Activated naive CD4-positive, alpha-beta T cell treated with Interleukin-2 at 50 U/mL for 16 hours (primary cell): ENCODE measurements around the gene HOXB3.

Source experiments
- DNase-seq: peaks from one replicate; pipeline ENCODE4 v3.0.0-alpha.2; 2020

HOXB3 gene

GRCh38 chr17:48567646-48568354 lies 22.2 kb downstream of the HOXB3 start:
- no peak for DNase-seq

GRCh38 chr17:48567209-48567608 lies 22.8 kb downstream of the HOXB3 start:
- no peak for DNase-seq

GRCh38 chr17:48566717-48567116 lies 23.3 kb downstream of the HOXB3 start:
- no peak for DNase-seq

- DNase-seq, result no peak
These were observed 23.9 kb downstream of the HOXB3 start for GRCh38 chr17:48565925-48566710.

GRCh38 chr17:48565022-48565554 lies 25.0 kb downstream of the HOXB3 start:
- DNase-seq, result no peak

GRCh38 chr17:48564188-48565021 lies 25.6 kb downstream of the HOXB3 start:
- no peak for DNase-seq

GRCh38 chr17:48563867-48564187 lies 26.2 kb downstream of the HOXB3 start:
- DNase-seq, result no peak

GRCh38 chr17:48563385-48563838 lies 26.6 kb downstream of the HOXB3 start:
- DNase-seq, result no peak

- no peak for DNase-seq
These were observed 27.1 kb downstream of the HOXB3 start for GRCh38 chr17:48562934-48563333.

- no peak for DNase-seq
These were observed 27.9 kb downstream of the HOXB3 start for GRCh38 chr17:48561884-48562810.

GRCh38 chr17:48559840-48560817 lies 29.9 kb downstream of the HOXB3 start:
- DNase-seq, result no peak

- no peak for DNase-seq
These were observed 30.8 kb downstream of the HOXB3 start for GRCh38 chr17:48559122-48559839.

- DNase-seq, result no peak
These were observed 31.3 kb downstream of the HOXB3 start for GRCh38 chr17:48558831-48559121.

GRCh38 chr17:48558057-48558830 lies 31.8 kb downstream of the HOXB3 start:
- no peak for DNase-seq

- no peak for DNase-seq
These were observed 33.3 kb downstream of the HOXB3 start for GRCh38 chr17:48556576-48557401.

- DNase-seq, result no peak
These were observed 33.8 kb downstream of the HOXB3 start for GRCh38 chr17:48556229-48556575.

- DNase-seq, result no peak
These were observed 34.5 kb downstream of the HOXB3 start for GRCh38 chr17:48555258-48556228.
